GM12878 (cell line): Measurements from ENCODE around the gene SPRED2. TPM values are rescaled to one million over a fixed set of nuclear protein-coding genes. Genes with fewer than 3 reads are reported as not detected.

Source experiments
- ATAC-seq: fragments of 200-7000 bp; cut with Tn5 transposase; 3 replicates; pipeline ENCODE4 v1.9.1; 2020; ENCODE audit warnings: mild to moderate bottlenecking, moderate library complexity
- BruUV-seq: library from RNA; stranded (reverse); fragments of 400-500 nt; replicated peaks from 2 replicates; lab custom pipeline; 2021; lab: Mats Ljungman, UMichigan
- CTCF ChIA-PET: fragments of 300-600 bp; sonication (Branson Sonifier 250); formaldehyde crosslinking; extraction: SDS; loops from one replicate; lab custom pipeline; 2021; ENCODE audit warnings: inconsistent platforms; lab: Yijun Ruan, JAX
- POLR2A ChIA-PET: fragments of 350-600 bp; formaldehyde crosslinking; extraction: SDS; loops from one replicate; lab custom pipeline; 2021; ENCODE audit warnings: inconsistent platforms; lab: Charles Lee
- RAD21 ChIA-PET: fragments of 300-600 bp; sonication (Branson Sonifier 250); formaldehyde crosslinking; loops from one replicate; lab custom pipeline; 2023; ENCODE audit warnings: antibody characterized with exemption; ENCODE audit not compliant: unreplicated experiment; lab: Charles Lee
- SMC1A ChIA-PET: fragments of 300-600 bp; sonication (Branson Sonifier 250); formaldehyde crosslinking; loops from one replicate; lab custom pipeline; 2023; ENCODE audit not compliant: unreplicated experiment, uncharacterized antibody; lab: Charles Lee
- DNase-seq: peaks from one replicate; pipeline ENCODE4 v3.0.0-alpha.2; 2011; ENCODE audit warnings: low read depth, low spot score
- FAIRE-seq: peaks from 3 replicates; lab custom pipeline; 2011; peaks lifted over from hg19 to GRCh38; lab: Jason Lieb, UNC
- H2AFZ ChIP-seq: 2 replicates; pipeline ENCODE4 v1.6.0; 2011; ENCODE audit warnings: low read depth, low read length, control low read depth; ENCODE audit not compliant: control insufficient read depth
- H3K27ac ChIP-seq: 2 replicates; pipeline ENCODE4 v1.5.1; 2011; ENCODE audit warnings: control low read depth; ENCODE audit not compliant: control insufficient read depth, insufficient read depth
- H3K27me3 ChIP-seq, 2 experiments: replicated peaks in 1 of 2; 2 replicates each; pipeline versions ENCODE4 v1.6.0 to v1.6.1; 2011; ENCODE audit warnings: low read length in 1 of 2; ENCODE audit not compliant: control insufficient read depth in 2 of 2, insufficient read depth in 2 of 2
- H3K36me3 ChIP-seq, 2 experiments: 2 replicates each; pipeline ENCODE4 v1.5.1; 2011; ENCODE audit warnings: low read length in 1 of 2; ENCODE audit not compliant: control insufficient read depth in 2 of 2, insufficient read depth in 2 of 2
- H3K4me1 ChIP-seq: 2 replicates; pipeline ENCODE4 v1.6.1; 2011; ENCODE audit warnings: mild to moderate bottlenecking, low read length, moderate library complexity, mixed read lengths; ENCODE audit not compliant: control insufficient read depth, insufficient read depth
- H3K4me2 ChIP-seq: 2 replicates; pipeline ENCODE4 v1.6.0; 2011; ENCODE audit warnings: control low read depth; ENCODE audit not compliant: control insufficient read depth, insufficient read depth
- H3K4me3 ChIP-seq: fragments of 200-600 bp; sonication (generic); 2 replicates; pipeline ENCODE4 v1.5.1; 2016
- H3K79me2 ChIP-seq: 2 replicates; pipeline ENCODE4 v1.6.0; 2011; ENCODE audit warnings: low read length; ENCODE audit not compliant: control insufficient read depth, insufficient read depth
- H3K9ac ChIP-seq: 2 replicates; pipeline ENCODE4 v1.8.0; 2011; ENCODE audit warnings: low read length, control low read depth, mixed read lengths; ENCODE audit not compliant: control insufficient read depth, insufficient read depth
- H3K9me3 ChIP-seq: replicated peaks from 3 replicates; pipeline ENCODE4 v1.5.1; 2011; ENCODE audit warnings: mild to moderate bottlenecking, low read length; ENCODE audit not compliant: control insufficient read depth, insufficient read depth
- H4K20me1 ChIP-seq: 2 replicates; pipeline ENCODE4 v1.6.0; 2011; ENCODE audit not compliant: control insufficient read depth, insufficient read depth
- BRCA1 ChIP-seq: IDR thresholded peaks from 2 replicates; pipeline ENCODE4 v1.6.1; 2011; ENCODE audit warnings: low read depth, low read length, improper control_type of control experiment
- E2F8 ChIP-seq: fragments of 450-650 bp; IDR thresholded peaks from 2 replicates; pipeline ENCODE4 v1.6.1; 2018; ENCODE audit warnings: mild to moderate bottlenecking, low read depth, moderate library complexity; ENCODE audit not compliant: partially characterized antibody
- ESRRA ChIP-seq: IDR thresholded peaks from 2 replicates; pipeline ENCODE4 v1.6.1; 2012; ENCODE audit warnings: mild to moderate bottlenecking, low read length, improper control_type of control experiment
- IRF3 ChIP-seq: fragments of 450-650 bp; IDR thresholded peaks from 2 replicates; pipeline ENCODE4 v1.6.1; 2014; ENCODE audit warnings: mild to moderate bottlenecking
- IRF4 ChIP-seq: IDR thresholded peaks from 2 replicates; pipeline ENCODE4 v1.6.1; 2011; ENCODE audit warnings: low read depth, low read length
- MAX ChIP-seq: IDR thresholded peaks from 2 replicates; pipeline ENCODE4 v1.6.1; 2012; ENCODE audit warnings: low read depth, low read length, improper control_type of control experiment
- NR2C1 ChIP-seq: fragments of 450-650 bp; IDR thresholded peaks from 2 replicates; pipeline ENCODE4 v1.6.1; 2017; ENCODE audit warnings: antibody characterized with exemption, mild to moderate bottlenecking, moderate library complexity
- NRF1 ChIP-seq: conservative IDR thresholded peaks from 2 replicates; pipeline ENCODE4 v1.6.1; 2011; ENCODE audit warnings: mild to moderate bottlenecking, low read depth, low read length, improper control_type of control experiment
- RAD21 ChIP-seq: IDR thresholded peaks from 2 replicates; pipeline ENCODE4 v1.6.1; 2011; ENCODE audit warnings: mild to moderate bottlenecking, low read depth, low read length, moderate library complexity; ENCODE audit not compliant: insufficient read depth
- RAD51 ChIP-seq: fragments of 450-650 bp; IDR thresholded peaks from 2 replicates; pipeline ENCODE4 v1.6.1; 2016; ENCODE audit warnings: moderate library complexity, mild to moderate bottlenecking, inconsistent platforms
- TCF3 ChIP-seq: IDR thresholded peaks from 2 replicates; pipeline ENCODE4 v1.6.1; 2012; ENCODE audit warnings: low read depth, mild to moderate bottlenecking, low read length, borderline replicate concordance; ENCODE audit not compliant: insufficient read depth
- USF2 ChIP-seq: IDR thresholded peaks from 2 replicates; pipeline ENCODE4 v1.6.1; 2011; ENCODE audit warnings: low read depth, low read length, improper control_type of control experiment, borderline replicate concordance
- ZBTB11 ChIP-seq: fragments of 450-650 bp; formaldehyde crosslinking; IDR thresholded peaks from 2 replicates; pipeline ENCODE4 v1.5.0; 2022; ENCODE audit warnings: mild to moderate bottlenecking, missing genetic modification characterization
- ZNF217 ChIP-seq: fragments of 450-650 bp; IDR thresholded peaks from 2 replicates; pipeline ENCODE4 v1.6.1; 2017; ENCODE audit warnings: antibody characterized with exemption, mild to moderate bottlenecking
- WGBS: methylation state at CpG from one replicate; pipeline ENCODE4 v1.1.6; 2016; ENCODE audit warnings: low lambda C conversion rate; ENCODE audit not compliant: insufficient replicate concordance, insufficient coverage; ENCODE audit errors: missing lambda C conversion rate; 5-methylcytosine and 5-hydroxymethylcytosine counted together
- in situ Hi-C: fragments of 300-500 bp; cut with MboI; formaldehyde crosslinking; loops from 9 replicates; pipeline ENCODE4 v1.14.3; 2018; ENCODE audit warnings: mixed read lengths
- intact Hi-C: fragments of 100-400 bp; cut with micrococcal nuclease; formaldehyde crosslinking; loops from one replicate; pipeline ENCODE4 v1.14.2; 2022; ENCODE audit not compliant: unreplicated experiment
- polyA plus RNA-seq, 11 experiments: library from polyadenylated mRNA; depleted of rRNA in 4 of 11; unstranded in 6 of 11; stranded (reverse) in 5 of 11; fragments of >200 nt; fragmentation: Nextera tagmentation in 4 of 11; fragmentation: Illumina TruSeq in 1 of 11; extraction: Ambion mirVana in 4 of 11; extraction: Trizol in 1 of 11; gene quantifications; 1 replicate in 1 of 11; 2 replicates in 10 of 11; pipeline versions ENCODE4 v1.2.1 to v1.2.3, GENCODE V29; 2011 to 2016; ENCODE audit warnings: inconsistent platforms in 2 of 11, missing spikeins in 2 of 11, low read depth in 1 of 11
- total RNA-seq, 4 experiments: library from RNA; depleted of rRNA in 3 of 4; stranded (reverse); fragments of >200 nt in 3 of 4; fragmentation: Illumina TruSeq in 1 of 4; extraction: Trizol in 1 of 4; gene quantifications; 2 replicates each; pipeline versions ENCODE4 v1.2.1 to v1.2.3, GENCODE V29; 2013 to 2021

The SPRED2 gene
- total and polyA plus RNA-seq, 10 of the 15 experiments (the other 5 are each of a cell fraction or from before 2014, with no cell fraction given): 3.0 to 23.9 (median 9.7) TPM

GRCh38 chr2:65305934-65306333 lies 126.5 kb downstream of the SPRED2 start:
- Histone ChIP-seq H3K27ac (no peak overlapping the region), H3K79me2 (no peaks in the 10 kb centered on the region), H3K27me3 (no peaks in the 10 kb centered on the region), H4K20me1 (no peaks in the 10 kb centered on the region), H3K9ac (no peak overlapping the region), H3K36me3 (no peaks in the 10 kb centered on the region; a peak in 2 of 4 replicates), H3K4me3 (no peak overlapping the region), H3K4me2 (no peak overlapping the region), H3K4me1 (peaks cover 17% of the 10 kb centered on the region)
- POLR2A ChIA-PET: no interaction called here
- RAD21 ChIA-PET: no interaction called here
- no TSS peak for BruUV-seq
- SMC1A ChIA-PET: no interaction called here
- WGBS: 37% methylated on average over 2 of the region's 2 CpGs
- in situ Hi-C loops: no loop called here
- ATAC-seq (no peak), FAIRE-seq (no peak)
- intact Hi-C loops: no loop called here
- no peak for TF ChIP-seq ZNF217
- TF ChIP-seq ESRRA: no peak
- TF ChIP-seq USF2: no peak
- no peak for TF ChIP-seq RAD21
- TF ChIP-seq BRCA1: no peak
- TF ChIP-seq ZBTB11: no peak
- no peak for TF ChIP-seq IRF4
- no peak for TF ChIP-seq MAX
- TF ChIP-seq NR2C1: no peak
- TF ChIP-seq TCF3: no peak
- TF ChIP-seq E2F8: no peak
- TF ChIP-seq RAD51: no peak
- TF ChIP-seq NRF1: no peak
- TF ChIP-seq IRF3: no peak
- TF ChIP-seq, all 136 proteins: peak for 0
- no peak for DNase-seq
- Histone ChIP-seq H2AFZ (no peak overlapping the region), H3K9me3 (no peaks in the 10 kb centered on the region)
- CTCF ChIA-PET: no interaction called here
